ENCODE data around the gene CTDP1.

DNA sequence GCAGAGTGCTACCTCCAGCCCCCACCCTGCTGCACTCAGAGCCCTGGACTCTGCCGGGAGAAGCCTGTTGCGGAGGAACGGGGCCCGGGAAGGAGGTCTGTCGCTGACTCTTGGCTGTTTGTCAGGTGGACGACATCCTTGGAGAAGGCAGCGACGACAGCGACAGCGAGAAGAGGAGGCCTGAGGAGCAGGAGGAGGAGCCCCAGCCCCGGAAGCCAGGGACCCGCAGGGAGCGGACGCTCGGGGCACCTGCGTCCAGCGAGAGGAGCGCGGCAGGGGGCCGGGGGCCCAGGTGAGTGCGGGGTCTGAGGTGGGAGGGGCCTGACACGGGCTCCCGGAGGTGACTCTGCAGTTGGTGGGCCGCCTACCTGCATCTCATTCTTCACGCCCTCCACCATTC is 56.6 kb downstream of the CTDP1 start:
- TF ChIP-seq ZC3H4 (CRISPR knock-in tag; IDR thresholded peaks at IDR 0.05; ENCODE audit: borderline replicate concordance), result no peak
- TF ChIP-seq, protein P1, sequence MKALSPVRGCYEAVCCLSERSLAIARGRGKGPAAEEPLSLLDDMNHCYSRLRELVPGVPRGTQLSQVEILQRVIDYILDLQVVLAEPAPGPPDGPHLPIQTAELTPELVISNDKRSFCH (CRISPR knock-in tag; IDR thresholded peaks at IDR 0.05), result no peak
- TF ChIP-seq, protein P1 (tag; IDR thresholded peaks at IDR 0.05), result no peak
- TF ChIP-seq, protein P2, sequence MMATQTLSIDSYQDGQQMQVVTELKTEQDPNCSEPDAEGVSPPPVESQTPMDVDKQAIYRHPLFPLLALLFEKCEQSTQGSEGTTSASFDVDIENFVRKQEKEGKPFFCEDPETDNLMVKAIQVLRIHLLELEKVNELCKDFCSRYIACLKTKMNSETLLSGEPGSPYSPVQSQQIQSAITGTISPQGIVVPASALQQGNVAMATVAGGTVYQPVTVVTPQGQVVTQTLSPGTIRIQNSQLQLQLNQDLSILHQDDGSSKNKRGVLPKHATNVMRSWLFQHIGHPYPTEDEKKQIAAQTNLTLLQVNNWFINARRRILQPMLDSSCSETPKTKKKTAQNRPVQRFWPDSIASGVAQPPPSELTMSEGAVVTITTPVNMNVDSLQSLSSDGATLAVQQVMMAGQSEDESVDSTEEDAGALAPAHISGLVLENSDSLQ (IDR thresholded peaks at IDR 0.05), result no peak
- no peak for TF ChIP-seq HIVEP1 (CRISPR knock-in tag; IDR thresholded peaks at IDR 0.05)
- TF ChIP-seq, protein P3, sequence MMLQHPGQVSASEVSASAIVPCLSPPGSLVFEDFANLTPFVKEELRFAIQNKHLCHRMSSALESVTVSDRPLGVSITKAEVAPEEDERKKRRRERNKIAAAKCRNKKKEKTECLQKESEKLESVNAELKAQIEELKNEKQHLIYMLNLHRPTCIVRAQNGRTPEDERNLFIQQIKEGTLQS (IDR thresholded peaks at IDR 0.05), result no peak
- TF ChIP-seq, protein P3 (CRISPR knock-in tag; conservative IDR thresholded peaks at IDR 0.05), result no peak
- TF ChIP-seq ATF7 (IDR thresholded peaks at IDR 0.05), result no peak
- TF ChIP-seq, protein P4, sequence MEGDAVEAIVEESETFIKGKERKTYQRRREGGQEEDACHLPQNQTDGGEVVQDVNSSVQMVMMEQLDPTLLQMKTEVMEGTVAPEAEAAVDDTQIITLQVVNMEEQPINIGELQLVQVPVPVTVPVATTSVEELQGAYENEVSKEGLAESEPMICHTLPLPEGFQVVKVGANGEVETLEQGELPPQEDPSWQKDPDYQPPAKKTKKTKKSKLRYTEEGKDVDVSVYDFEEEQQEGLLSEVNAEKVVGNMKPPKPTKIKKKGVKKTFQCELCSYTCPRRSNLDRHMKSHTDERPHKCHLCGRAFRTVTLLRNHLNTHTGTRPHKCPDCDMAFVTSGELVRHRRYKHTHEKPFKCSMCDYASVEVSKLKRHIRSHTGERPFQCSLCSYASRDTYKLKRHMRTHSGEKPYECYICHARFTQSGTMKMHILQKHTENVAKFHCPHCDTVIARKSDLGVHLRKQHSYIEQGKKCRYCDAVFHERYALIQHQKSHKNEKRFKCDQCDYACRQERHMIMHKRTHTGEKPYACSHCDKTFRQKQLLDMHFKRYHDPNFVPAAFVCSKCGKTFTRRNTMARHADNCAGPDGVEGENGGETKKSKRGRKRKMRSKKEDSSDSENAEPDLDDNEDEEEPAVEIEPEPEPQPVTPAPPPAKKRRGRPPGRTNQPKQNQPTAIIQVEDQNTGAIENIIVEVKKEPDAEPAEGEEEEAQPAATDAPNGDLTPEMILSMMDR (IDR thresholded peaks at IDR 0.05 in 2 of 3, conservative IDR thresholded peaks at IDR 0.05 in 1 of 3; ENCODE audit: insufficient read depth in 2 of 3, low read depth in 1 of 3, low read length in 3 of 3), result no peak
- no peak for TF ChIP-seq EZH2 (IDR thresholded peaks at IDR 0.05; ENCODE audit: borderline replicate concordance, low read depth, low read length)
